GM10266 (cell line): ENCODE results near the gene GTPBP2.
"Not testable (repeated sequence)": the region's sequence is repeated elsewhere in the genome, so short reads cannot be mapped to it uniquely, and the experiment has no call there.

Source experiments
- DNase-seq: peaks from one replicate; pipeline ENCODE4 v3.0.0; 2012; ENCODE audit errors: extremely low spot score
- CTCF ChIP-seq: IDR thresholded peaks from 2 replicates; pipeline ENCODE4 v1.5.1; 2012; ENCODE audit warnings: mild to moderate bottlenecking, low read depth; ENCODE audit not compliant: control insufficient read depth, insufficient read depth; ENCODE audit errors: missing control alignments

GTPBP2 gene

DNA sequence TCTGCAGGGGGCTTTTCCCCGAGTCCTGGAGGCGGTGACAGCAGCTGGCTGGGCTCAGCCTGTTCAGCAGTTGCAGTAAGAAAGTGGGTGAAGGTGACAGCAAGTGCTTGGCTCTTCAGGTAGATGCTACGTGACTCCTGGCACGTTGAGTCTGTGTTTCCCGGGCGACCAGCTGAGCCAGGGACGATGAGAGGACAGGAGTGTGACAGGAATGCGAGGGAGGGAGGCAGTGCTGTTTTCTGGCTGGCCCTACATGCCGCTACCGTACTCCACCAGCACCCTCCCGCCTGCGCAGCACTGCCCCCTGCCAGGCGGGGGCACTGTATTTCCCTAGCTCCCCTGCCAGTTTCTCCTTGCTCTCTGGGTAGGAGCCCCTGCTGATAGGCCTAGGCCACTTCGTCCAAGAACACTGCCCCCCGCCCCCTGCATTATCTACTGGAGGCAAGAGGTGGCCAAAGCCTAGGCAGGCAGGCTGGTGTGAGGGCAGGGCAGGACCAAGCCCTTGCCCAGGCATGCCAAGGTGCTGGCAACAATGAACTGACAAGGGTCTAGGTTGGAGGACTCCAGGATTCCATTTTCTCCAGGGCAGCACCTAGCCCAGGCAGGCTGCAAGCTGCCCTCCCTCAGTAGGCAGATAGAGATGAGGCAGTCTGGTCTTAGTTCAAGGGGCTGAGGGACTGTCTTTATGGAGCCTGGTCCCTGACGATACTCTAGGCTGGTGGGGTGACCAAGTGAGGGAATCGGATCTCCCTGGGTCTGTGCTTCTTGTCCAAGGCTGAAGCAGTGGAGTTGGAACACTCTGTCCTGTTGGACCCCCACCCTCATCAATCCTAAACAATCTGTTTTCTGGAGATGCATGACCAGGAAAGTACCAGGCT lies 39.3 kb upstream of the GTPBP2 start:
- DNase-seq, result peak; percentile 71
- peak; percentile 83 for TF ChIP-seq CTCF

DNA sequence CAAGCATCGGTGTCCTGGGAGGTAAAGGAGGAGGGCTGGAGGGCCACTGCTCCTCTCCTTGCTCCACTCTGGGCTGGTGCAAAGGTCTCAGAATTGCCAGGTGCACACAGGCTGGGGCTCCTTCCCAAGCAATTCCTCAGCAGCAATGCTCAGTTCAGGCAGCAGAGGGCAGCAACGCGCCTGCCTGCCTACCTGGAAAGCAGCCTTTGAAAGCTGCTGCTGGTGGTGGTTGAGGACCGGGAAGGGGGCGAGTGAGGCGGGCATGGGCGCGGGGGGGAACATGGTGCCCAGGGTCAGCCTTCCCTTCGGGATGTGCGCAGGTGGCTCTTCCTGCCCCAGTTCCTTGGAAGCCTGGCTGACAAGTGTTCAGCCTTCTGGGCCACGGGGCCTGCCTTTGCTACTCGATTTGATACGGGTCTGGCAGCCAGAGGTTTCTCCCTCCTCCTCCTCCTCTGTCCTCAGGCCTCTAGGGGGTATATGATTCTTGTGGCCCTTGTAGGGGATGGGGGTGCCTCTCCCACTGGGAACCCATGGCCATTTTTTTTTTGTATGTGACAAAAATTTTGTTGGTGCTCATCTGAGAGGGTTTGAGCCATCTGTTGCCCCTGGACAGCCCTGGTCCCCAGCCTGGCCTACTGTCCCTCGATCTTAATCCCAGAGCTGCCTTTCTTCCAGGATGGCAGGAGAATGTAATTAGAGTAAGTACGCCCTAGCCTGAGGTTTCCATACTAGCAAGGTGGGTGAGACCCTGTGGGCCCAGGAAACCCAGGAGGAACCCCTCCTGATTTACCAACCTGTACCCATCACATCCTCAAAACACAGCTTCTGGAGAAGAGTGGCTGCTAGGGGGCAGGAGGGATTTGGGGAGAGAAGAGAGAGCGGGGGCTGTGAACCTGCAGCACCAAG lies 38.4 kb upstream of the GTPBP2 start:
- TF ChIP-seq CTCF, result peak; percentile 99
- DNase-seq, result peak; percentile 82

- TF ChIP-seq CTCF, result no peak
- no peak for DNase-seq
These were observed 37.3 kb upstream of the GTPBP2 start for GRCh38 chr6:43666196-43666920.

GRCh38 chr6:43665376-43665775 lies 36.3 kb upstream of the GTPBP2 start:
- no peak for TF ChIP-seq CTCF
- no peak for DNase-seq

GRCh38 chr6:43662948-43663347 lies 33.9 kb upstream of the GTPBP2 start:
- not testable (repeated sequence) for DNase-seq

GRCh38 chr6:43658161-43658560 lies 29.1 kb upstream of the GTPBP2 start:
- no peak for TF ChIP-seq CTCF
- no peak for DNase-seq

DNA sequence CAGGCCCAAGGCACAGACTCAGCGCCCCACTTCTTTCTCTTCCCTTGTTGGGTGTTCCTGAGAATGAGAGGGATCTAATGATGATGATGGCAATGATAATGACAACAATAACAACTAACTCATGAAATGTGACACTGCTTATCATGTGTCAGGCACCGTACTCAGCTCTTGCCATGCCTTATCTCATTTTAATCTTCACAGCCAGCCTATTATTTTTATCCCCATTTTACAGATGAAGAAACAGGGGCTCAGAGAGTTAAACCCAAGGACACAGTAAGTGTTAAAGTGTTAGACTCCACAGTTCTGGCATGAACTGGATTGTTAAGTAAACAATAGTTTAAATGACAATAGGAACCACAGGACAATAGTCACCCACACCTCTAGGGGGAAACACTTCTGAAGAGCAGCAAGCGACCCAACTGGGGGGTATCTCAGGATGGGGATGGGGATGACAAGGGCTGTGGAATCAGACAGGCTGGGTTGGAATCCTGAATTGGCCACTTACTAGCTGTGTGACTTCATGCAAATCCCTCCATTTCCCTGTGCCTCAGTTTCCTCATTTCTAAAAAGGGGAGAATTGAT lies 28.2 kb upstream of the GTPBP2 start:
- no peak for TF ChIP-seq CTCF
- no peak for DNase-seq

DNA sequence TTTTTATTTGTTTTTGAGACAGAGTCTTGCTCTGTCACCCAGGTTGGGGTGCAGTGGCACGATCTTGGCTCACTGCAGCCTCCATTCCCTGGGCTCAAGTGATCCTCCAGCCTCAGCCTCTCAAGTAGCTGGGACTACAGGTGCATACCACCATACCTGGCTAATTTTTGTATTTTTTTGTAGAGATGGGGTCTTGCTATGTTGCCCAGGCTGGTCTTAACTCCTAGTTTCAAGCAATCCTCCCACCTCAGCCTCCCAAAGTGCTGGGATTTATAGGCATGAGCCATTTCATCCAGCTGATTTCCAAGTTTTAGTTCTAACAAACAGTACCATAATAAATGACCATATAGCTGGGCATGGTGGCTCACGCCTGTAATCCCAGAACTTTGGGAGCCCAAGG lies 23.8 kb upstream of the GTPBP2 start:
- DNase-seq, result not testable (repeated sequence)
